A673 (cell line): Measurements from ENCODE around the gene ZNF865. TPM values are rescaled to one million over a fixed set of nuclear protein-coding genes. Genes with fewer than 3 reads are reported as not detected.

Source experiments
- BruUV-seq: library from RNA; stranded (reverse); fragments of 400-500 nt; replicated peaks from 2 replicates; lab custom pipeline; 2021; lab: Mats Ljungman, UMichigan
- CTCF ChIA-PET: fragments of 300-600 bp; sonication (Branson Sonifier 250); formaldehyde crosslinking; loops from one replicate; lab custom pipeline; 2022; ENCODE audit warnings: antibody characterized with exemption; lab: Charles Lee
- POLR2A ChIA-PET: fragments of 300-600 bp; sonication (Branson Sonifier 250); formaldehyde crosslinking; loops from one replicate; lab custom pipeline; 2022; ENCODE audit warnings: antibody characterized with exemption; ENCODE audit not compliant: low non-redundant PET; lab: Charles Lee
- DNase-seq: peaks from one replicate; pipeline ENCODE4 v3.0.0-alpha.2; 2015; ENCODE audit warnings: low spot score
- H3K27ac ChIP-seq: fragments of 200-600 bp; sonication (generic); 2 replicates; pipeline ENCODE4 v1.5.1; 2016; ENCODE audit warnings: mixed run types, low read depth, mild to moderate bottlenecking, mixed read lengths, antibody characterized with exemption, low read length; ENCODE audit not compliant: poor library complexity, severe bottlenecking
- H3K27me3 ChIP-seq: fragments of 200-600 bp; sonication (generic); replicated peaks from 2 replicates; pipeline ENCODE4 v1.6.1; 2017; ENCODE audit warnings: mixed run types, low read depth, mild to moderate bottlenecking, mixed read lengths, antibody characterized with exemption, low read length; ENCODE audit not compliant: insufficient read depth, poor library complexity
- H3K36me3 ChIP-seq: fragments of 200-600 bp; sonication (generic); 2 replicates; pipeline ENCODE4 v1.6.1; 2016; ENCODE audit warnings: mixed run types, mild to moderate bottlenecking, mixed read lengths, antibody characterized with exemption, low read length; ENCODE audit not compliant: insufficient read depth, poor library complexity, severe bottlenecking
- H3K4me1 ChIP-seq: fragments of 200-600 bp; sonication (generic); 2 replicates; pipeline ENCODE4 v1.6.1; 2017; ENCODE audit warnings: mixed run types, mild to moderate bottlenecking, mixed read lengths, antibody characterized with exemption, low read length; ENCODE audit not compliant: insufficient read depth, poor library complexity, severe bottlenecking
- H3K4me3 ChIP-seq: fragments of 200-600 bp; sonication (generic); 2 replicates; pipeline ENCODE4 v1.5.1; 2016; ENCODE audit warnings: low read depth, mixed run types, mild to moderate bottlenecking, mixed read lengths, low read length; ENCODE audit not compliant: poor library complexity, severe bottlenecking
- H3K9me3 ChIP-seq: fragments of 200-600 bp; sonication (generic); 2 replicates; pipeline ENCODE4 v1.6.1; 2016; ENCODE audit warnings: mixed run types, low read depth, mild to moderate bottlenecking, mixed read lengths, antibody characterized with exemption, low read length; ENCODE audit not compliant: poor library complexity, severe bottlenecking
- CTCF ChIP-seq: fragments of 300-800, 200-600 bp; sonication (generic); conservative IDR thresholded peaks from 2 replicates; pipeline ENCODE4 v1.5.1; 2017; ENCODE audit warnings: low read depth, mild to moderate bottlenecking, antibody characterized with exemption, low read length, moderate library complexity, mixed read lengths
- EZH2 ChIP-seq: fragments of 200-600 bp; sonication (generic); IDR thresholded peaks from 2 replicates; pipeline ENCODE4 v1.6.1; 2017; ENCODE audit warnings: borderline replicate concordance, low read depth, mild to moderate bottlenecking, mixed read lengths, antibody characterized with exemption, low read length; ENCODE audit not compliant: poor library complexity, severe bottlenecking
- intact Hi-C: fragments of 100-400 bp; cut with micrococcal nuclease; formaldehyde crosslinking; loops from one replicate; pipeline ENCODE4 v1.10.0; 2022; ENCODE audit not compliant: unreplicated experiment
- total RNA-seq: library from RNA; stranded (reverse); gene quantifications from 2 replicates; pipeline ENCODE4 v1.2.3, GENCODE V29; 2021

The ZNF865 gene
- total RNA-seq, 1 experiment from 2014 or later: 16.1 TPM

GRCh38 chr19:55643003-55643886 is 37.8 kb downstream of the ZNF865 start, which contains the start of gene ZNF581:
Gene ZNF581 (plus strand): TSS chr19:55643649. CDS start chr19:55644572, 923 bp downstream.
- no peaks in the 10 kb centered on the region for H3K27me3 ChIP-seq
- POLR2A ChIA-PET: no interaction called here
- peak within 1 kb of the TSS; percentile 90 for H3K27ac ChIP-seq
- TF ChIP-seq CTCF: no peak
- H3K9me3 ChIP-seq: no peaks in the 10 kb centered on the region
- peaks cover 13% of the 10 kb centered on the region for H3K36me3 ChIP-seq
- peaks cover 30% of the 10 kb centered on the region for H3K4me1 ChIP-seq
- peak within 1 kb of the TSS; percentile 81 for H3K4me3 ChIP-seq
- peak; percentile 90 for DNase-seq
- BruUV-seq: no TSS peak
- CTCF ChIA-PET: interaction anchor here (1.3 kb wide), 1 partner anchor 11 kb away, joined by 3 read pairs; no protein-coding TSS in a partner anchor
- intact Hi-C loops: no loop called here

- Histone ChIP-seq H3K9me3 (no peaks in the 10 kb centered on the region), H3K27me3 (no peaks in the 10 kb centered on the region), H3K27ac (peak overlapping the region; percentile 90), H3K4me1 (peaks cover 31% of the 10 kb centered on the region), H3K36me3 (peaks cover 13% of the 10 kb centered on the region), H3K4me3 (peak overlapping the region; percentile 81)
- intact Hi-C loops: no loop called here
- DNase-seq: no peak
- ChIA-PET POLR2A (no interaction called here), CTCF (no interaction called here)
- no TSS peak for BruUV-seq
- TF ChIP-seq EZH2 (no peak), CTCF (no peak)
Measured at GRCh38 chr19:55643887-55644176, 38.4 kb downstream of the ZNF865 start.

GRCh38 chr19:55644191-55644833 is 38.9 kb downstream of the ZNF865 start:
- Histone ChIP-seq H3K27ac (peak overlapping the region; percentile 90), H3K4me1 (peaks cover 36% of the 10 kb centered on the region), H3K27me3 (no peaks in the 10 kb centered on the region), H3K4me3 (peak overlapping the region; percentile 81), H3K9me3 (no peaks in the 10 kb centered on the region), H3K36me3 (peaks cover 13% of the 10 kb centered on the region)
- TF ChIP-seq EZH2: no peak
- no peak for TF ChIP-seq CTCF
- BruUV-seq: no TSS peak
- POLR2A ChIA-PET: no interaction called here
- intact Hi-C loops: no loop called here
- no peak for DNase-seq
- CTCF ChIA-PET: no interaction called here
